IMR-90 (cell line): ENCODE data around the gene CD101. TPM values are rescaled to one million over a fixed set of nuclear protein-coding genes. Genes with fewer than 3 reads are reported as not detected.

Source experiments
- ATAC-seq: fragments of 200-7000 bp; cut with Tn5 transposase; 2 replicates; pipeline ENCODE4 v1.9.1; 2020; ENCODE audit warnings: low read depth, mild to moderate bottlenecking, moderate library complexity
- BruUV-seq: library from RNA; stranded (reverse); fragments of 400-500 nt; replicated peaks from 2 replicates; lab custom pipeline; 2021; lab: Mats Ljungman, UMichigan
- CTCF ChIA-PET: fragments of 300-600 bp; formaldehyde crosslinking; extraction: SDS; loops from one replicate; lab custom pipeline; 2021; ENCODE audit warnings: antibody characterized with exemption; lab: Yijun Ruan, JAX
- POLR2A ChIA-PET: fragments of 300-600 bp; sonication (Branson Sonifier 250); formaldehyde crosslinking; loops from one replicate; lab custom pipeline; 2022; ENCODE audit warnings: antibody characterized with exemption; ENCODE audit not compliant: unreplicated experiment; lab: Charles Lee
- DNase-seq: peaks from one replicate; pipeline ENCODE4 v3.0.0; 2013
- H2AFZ ChIP-seq: replicated peaks from 2 replicates; pipeline ENCODE3; 2013; ENCODE audit warnings: low read length, mild to moderate bottlenecking; ENCODE audit not compliant: poor library complexity
- H2AK5ac ChIP-seq: 2 replicates; pipeline ENCODE4 v1.6.1; 2013; ENCODE audit warnings: low read depth, low read length, inconsistent platforms
- H2AK9ac ChIP-seq: replicated peaks from 2 replicates; pipeline ENCODE3; 2013; ENCODE audit warnings: mild to moderate bottlenecking, low read depth, low read length, moderate library complexity; ENCODE audit not compliant: poor library complexity
- H2BK120ac ChIP-seq: 2 replicates; pipeline ENCODE4 v1.6.1; 2013; ENCODE audit warnings: low read depth, low read length, inconsistent platforms
- H2BK15ac ChIP-seq: 3 replicates; pipeline ENCODE4 v1.6.1; 2013; ENCODE audit warnings: low read depth, low read length, inconsistent platforms
- H2BK20ac ChIP-seq: 2 replicates; pipeline ENCODE4 v1.6.1; 2013; ENCODE audit warnings: low read depth, mild to moderate bottlenecking, inconsistent platforms, low read length, moderate library complexity
- H2BK5ac ChIP-seq: 2 replicates; pipeline ENCODE4 v1.6.1; 2013; ENCODE audit warnings: mild to moderate bottlenecking, low read depth, low read length, inconsistent platforms; ENCODE audit not compliant: poor library complexity, severe bottlenecking
- H3K14ac ChIP-seq: replicated peaks from 2 replicates; pipeline ENCODE4 v1.6.1; 2013; ENCODE audit warnings: low read depth, low read length, inconsistent platforms
- H3K18ac ChIP-seq: 2 replicates; pipeline ENCODE4 v1.6.1; 2013; ENCODE audit warnings: low read depth, low read length, control low read depth
- H3K23ac ChIP-seq: 2 replicates; pipeline ENCODE4 v1.6.1; 2013; ENCODE audit warnings: low read depth, low read length, inconsistent platforms
- H3K27ac ChIP-seq: 2 replicates; pipeline ENCODE4 v1.5.1; 2013; ENCODE audit warnings: mild to moderate bottlenecking, control low read depth, low read length; ENCODE audit not compliant: insufficient read depth
- H3K27me3 ChIP-seq: 2 replicates; pipeline ENCODE4 v1.6.1; 2013; ENCODE audit warnings: low read length; ENCODE audit not compliant: control insufficient read depth, insufficient read depth
- H3K36me3 ChIP-seq: 2 replicates; pipeline ENCODE4 v1.6.1; 2013; ENCODE audit warnings: low read length, mixed read lengths; ENCODE audit not compliant: control insufficient read depth, insufficient read depth
- H3K4ac ChIP-seq: 2 replicates; pipeline ENCODE4 v1.6.1; 2013; ENCODE audit warnings: low read depth, low read length, inconsistent platforms
- H3K4me1 ChIP-seq: 2 replicates; pipeline ENCODE4 v1.6.1; 2013; ENCODE audit warnings: low read length, mixed read lengths; ENCODE audit not compliant: control insufficient read depth, insufficient read depth
- H3K4me2 ChIP-seq: 2 replicates; pipeline ENCODE4 v1.6.1; 2013; ENCODE audit warnings: low read depth, mild to moderate bottlenecking, control low read depth, low read length, moderate library complexity
- H3K4me3 ChIP-seq: 2 replicates; pipeline ENCODE4 v1.5.1; 2013; ENCODE audit warnings: low read depth, mild to moderate bottlenecking, control low read depth, low read length, moderate library complexity; ENCODE audit not compliant: insufficient read depth
- H3K56ac ChIP-seq: 2 replicates; pipeline ENCODE4 v1.6.1; 2013; ENCODE audit warnings: low read length, inconsistent platforms; ENCODE audit not compliant: insufficient read depth; ENCODE audit errors: extremely low read depth
- H3K79me1 ChIP-seq, 2 experiments: 2 replicates each; pipeline ENCODE4 v1.6.1; 2013; ENCODE audit warnings: low read length in 2 of 2, inconsistent platforms in 1 of 2, low read depth in 1 of 2
- H3K9ac ChIP-seq: 2 replicates; pipeline ENCODE4 v1.6.1; 2013; ENCODE audit warnings: low read depth, low read length, control low read depth
- H3K9me1 ChIP-seq: 2 replicates; pipeline ENCODE4 v1.6.1; 2013; ENCODE audit warnings: low read length, inconsistent platforms; ENCODE audit not compliant: insufficient read depth
- H3K9me3 ChIP-seq: 2 replicates; pipeline ENCODE4 v1.6.1; 2013; ENCODE audit warnings: low read length; ENCODE audit not compliant: control insufficient read depth, insufficient read depth
- H4K20me1 ChIP-seq: 2 replicates; pipeline ENCODE4 v1.6.1; 2013; ENCODE audit warnings: low read length, inconsistent platforms; ENCODE audit not compliant: insufficient read depth
- H4K5ac ChIP-seq: 2 replicates; pipeline ENCODE4 v1.6.1; 2013; ENCODE audit warnings: mild to moderate bottlenecking, low read depth, low read length, control low read depth
- H4K8ac ChIP-seq, 2 experiments: 2 replicates each; pipeline ENCODE4 v1.6.1; 2013; ENCODE audit warnings: low read depth in 2 of 2, low read length in 2 of 2, control low read depth in 1 of 2, inconsistent platforms in 1 of 2
- H4K91ac ChIP-seq: 2 replicates; pipeline ENCODE4 v1.6.1; 2013; ENCODE audit warnings: low read depth, low read length, inconsistent platforms; ENCODE audit not compliant: insufficient read depth
- BHLHE40 ChIP-seq: fragments of 150-350 bp; IDR thresholded peaks from 2 replicates; pipeline ENCODE4 v1.6.1; 2016; ENCODE audit warnings: mild to moderate bottlenecking, low read depth, low read length
- CEBPB ChIP-seq: IDR thresholded peaks from 2 replicates; pipeline ENCODE4 v1.6.1; 2012; ENCODE audit warnings: low read depth, low read length, improper control_type of control experiment
- CHD1 ChIP-seq: IDR thresholded peaks from 2 replicates; pipeline ENCODE4 v1.6.1; 2012; ENCODE audit warnings: low read depth, low read length, improper control_type of control experiment
- FOS ChIP-seq: fragments of 150-350 bp; IDR thresholded peaks from 2 replicates; pipeline ENCODE4 v1.6.1; 2016; ENCODE audit warnings: low read depth, low read length
- MAFK ChIP-seq: IDR thresholded peaks from 2 replicates; pipeline ENCODE4 v1.6.1; 2012; ENCODE audit warnings: low read depth, low read length, improper control_type of control experiment
- MAZ ChIP-seq: IDR thresholded peaks from 2 replicates; pipeline ENCODE4 v1.6.1; 2012; ENCODE audit warnings: low read depth, mild to moderate bottlenecking, low read length, improper control_type of control experiment, moderate library complexity, borderline replicate concordance
- MXI1 ChIP-seq: IDR thresholded peaks from 2 replicates; pipeline ENCODE4 v1.6.1; 2012; ENCODE audit warnings: low read depth, mild to moderate bottlenecking, low read length, moderate library complexity, borderline replicate concordance
- NFE2L2 ChIP-seq: fragments of 150-350 bp; IDR thresholded peaks from 2 replicates; pipeline ENCODE4 v1.6.1; 2016; ENCODE audit warnings: low read depth, mild to moderate bottlenecking, low read length
- POLR2A ChIP-seq: IDR thresholded peaks from 2 replicates; pipeline ENCODE4 v1.6.1; 2012; ENCODE audit warnings: mild to moderate bottlenecking, low read depth, low read length
- RAD21 ChIP-seq: IDR thresholded peaks from 2 replicates; pipeline ENCODE4 v1.6.1; 2012; ENCODE audit warnings: low read length, improper control_type of control experiment
- RCOR1 ChIP-seq: IDR thresholded peaks from 2 replicates; pipeline ENCODE4 v1.6.1; 2012; ENCODE audit warnings: mild to moderate bottlenecking, low read length, improper control_type of control experiment; ENCODE audit not compliant: insufficient replicate concordance
- RFX5 ChIP-seq: IDR thresholded peaks from 2 replicates; pipeline ENCODE4 v1.8.0; 2012; ENCODE audit warnings: low read depth, mild to moderate bottlenecking, low read length, moderate library complexity
- SMC3 ChIP-seq: fragments of 150-350 bp; IDR thresholded peaks from 2 replicates; pipeline ENCODE4 v1.6.1; 2016; ENCODE audit warnings: low read depth, mild to moderate bottlenecking, antibody characterized with exemption, low read length, moderate library complexity
- USF2 ChIP-seq: fragments of 150-350 bp; IDR thresholded peaks from 2 replicates; pipeline ENCODE4 v1.6.1; 2017; ENCODE audit warnings: mild to moderate bottlenecking, antibody characterized with exemption, low read length, low read depth
- WGBS, 2 experiments: methylation state at CpG; one replicate each; pipeline versions ENCODE4 v1.1.5 to v1.1.7; 2013; ENCODE audit warnings: missing lambda C conversion rate in 2 of 2; ENCODE audit not compliant: insufficient read length in 1 of 2; ENCODE audit errors: extremely low coverage in 2 of 2; 5-methylcytosine and 5-hydroxymethylcytosine counted together
- dilution Hi-C: fragments of 300-500 bp; cut with HindIII; formaldehyde crosslinking; loops from one replicate; pipeline ENCODE4 v1.14.3; 2018; ENCODE audit warnings: low sequenced_read_pairs; ENCODE audit not compliant: unreplicated experiment
- in situ Hi-C: fragments of 300-500 bp; cut with MboI; formaldehyde crosslinking; loops from 3 replicates; pipeline ENCODE4 v1.14.3; 2019; ENCODE audit warnings: low sequenced_read_pairs, inconsistent platforms, mixed read lengths
- intact Hi-C: fragments of 100-400 bp; cut with micrococcal nuclease; formaldehyde crosslinking; loops from 2 replicates; pipeline ENCODE4 v1.10.0; 2022
- polyA plus RNA-seq, 3 experiments: library from polyadenylated mRNA; depleted of rRNA; stranded (reverse); fragments of >200 nt; gene quantifications; 2 replicates each; pipeline ENCODE4 v1.2.3, GENCODE V29; 2012; ENCODE audit warnings: low replicate concordance in 1 of 3
- total RNA-seq: library from RNA; depleted of rRNA; stranded (reverse); fragments of >200 nt; gene quantifications from 2 replicates; pipeline ENCODE4 v1.2.3, GENCODE V29; 2012
- TF ChIP-seq, protein P1 (sequence below): conservative IDR thresholded peaks from 2 replicates; pipeline ENCODE4 v1.5.1; 2012; ENCODE audit warnings: mild to moderate bottlenecking, low read depth, low read length, improper control_type of control experiment
- TF ChIP-seq, protein P2 (sequence below): fragments of 150-350 bp; IDR thresholded peaks from 2 replicates; pipeline ENCODE4 v1.6.1; 2016; ENCODE audit warnings: low read depth, mild to moderate bottlenecking, low read length, moderate library complexity, borderline replicate concordance

CD101 gene
- total and polyA plus RNA-seq, 2 of the 4 experiments (the other 2 are of a cell fraction) = not detected

DNA sequence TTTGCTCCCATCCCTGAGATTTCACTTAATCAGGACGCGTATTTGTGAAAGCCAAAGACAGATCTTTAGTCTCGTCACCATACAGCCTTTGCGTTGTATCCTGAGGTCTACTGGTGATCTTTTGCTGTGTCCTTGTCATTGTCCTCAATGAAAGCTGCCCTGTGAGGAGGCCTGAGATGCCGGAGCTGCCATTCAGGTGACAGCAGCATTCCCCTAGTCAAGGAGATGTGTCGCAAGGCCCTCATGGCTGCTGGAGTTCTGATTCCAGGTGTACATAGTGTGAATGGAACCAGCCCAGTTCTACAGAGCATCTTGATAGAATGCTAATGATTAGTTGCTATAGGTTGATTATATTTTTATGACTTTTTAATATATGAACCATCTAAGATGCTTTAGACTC, 82.7 kb downstream of the CD101 start:
- Histone ChIP-seq H2AK9ac (no peak overlapping the region), H2BK15ac (no peak overlapping the region), H3K9ac (no peak overlapping the region), H3K14ac (no peak overlapping the region), H3K18ac (no peak overlapping the region), H3K23ac (no peak overlapping the region), H2BK5ac (no peak overlapping the region), H3K4me2 (no peak overlapping the region), H3K4me1 (no peaks in the 10 kb centered on the region), H2AK5ac (no peak overlapping the region), H3K9me1 (0 out of 2 replicates have a peak, but pooled peaks cover 3% of the 10 kb centered on the region), H4K8ac (no peak overlapping the region), H2BK120ac (no peak overlapping the region), H2AFZ (no peak overlapping the region), H3K4me3 (no peak overlapping the region), H2BK20ac (no peak overlapping the region), H3K27ac (no peak overlapping the region), H4K5ac (no peak overlapping the region), H3K79me1 (no peaks in the 10 kb centered on the region), H3K27me3 (no peaks in the 10 kb centered on the region), H3K56ac (no peak overlapping the region), H4K91ac (no peak overlapping the region), H4K20me1 (no peaks in the 10 kb centered on the region), H3K36me3 (peaks cover 9% of the 10 kb centered on the region), H3K4ac (no peak overlapping the region), H3K9me3 (no peaks in the 10 kb centered on the region)
- TF ChIP-seq CHD1 (no peak), MXI1 (no peak), RCOR1 (no peak), RAD21 (no peak), MAFK (no peak), CEBPB (no peak), FOS (no peak), POLR2A (no peak), USF2 (no peak), MAZ (no peak), SMC3 (no peak), BHLHE40 (no peak), NFE2L2 (no peak), RFX5 (no peak)
- TF ChIP-seq, protein P1, sequence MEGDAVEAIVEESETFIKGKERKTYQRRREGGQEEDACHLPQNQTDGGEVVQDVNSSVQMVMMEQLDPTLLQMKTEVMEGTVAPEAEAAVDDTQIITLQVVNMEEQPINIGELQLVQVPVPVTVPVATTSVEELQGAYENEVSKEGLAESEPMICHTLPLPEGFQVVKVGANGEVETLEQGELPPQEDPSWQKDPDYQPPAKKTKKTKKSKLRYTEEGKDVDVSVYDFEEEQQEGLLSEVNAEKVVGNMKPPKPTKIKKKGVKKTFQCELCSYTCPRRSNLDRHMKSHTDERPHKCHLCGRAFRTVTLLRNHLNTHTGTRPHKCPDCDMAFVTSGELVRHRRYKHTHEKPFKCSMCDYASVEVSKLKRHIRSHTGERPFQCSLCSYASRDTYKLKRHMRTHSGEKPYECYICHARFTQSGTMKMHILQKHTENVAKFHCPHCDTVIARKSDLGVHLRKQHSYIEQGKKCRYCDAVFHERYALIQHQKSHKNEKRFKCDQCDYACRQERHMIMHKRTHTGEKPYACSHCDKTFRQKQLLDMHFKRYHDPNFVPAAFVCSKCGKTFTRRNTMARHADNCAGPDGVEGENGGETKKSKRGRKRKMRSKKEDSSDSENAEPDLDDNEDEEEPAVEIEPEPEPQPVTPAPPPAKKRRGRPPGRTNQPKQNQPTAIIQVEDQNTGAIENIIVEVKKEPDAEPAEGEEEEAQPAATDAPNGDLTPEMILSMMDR = no peak
- TF ChIP-seq, protein P2, sequence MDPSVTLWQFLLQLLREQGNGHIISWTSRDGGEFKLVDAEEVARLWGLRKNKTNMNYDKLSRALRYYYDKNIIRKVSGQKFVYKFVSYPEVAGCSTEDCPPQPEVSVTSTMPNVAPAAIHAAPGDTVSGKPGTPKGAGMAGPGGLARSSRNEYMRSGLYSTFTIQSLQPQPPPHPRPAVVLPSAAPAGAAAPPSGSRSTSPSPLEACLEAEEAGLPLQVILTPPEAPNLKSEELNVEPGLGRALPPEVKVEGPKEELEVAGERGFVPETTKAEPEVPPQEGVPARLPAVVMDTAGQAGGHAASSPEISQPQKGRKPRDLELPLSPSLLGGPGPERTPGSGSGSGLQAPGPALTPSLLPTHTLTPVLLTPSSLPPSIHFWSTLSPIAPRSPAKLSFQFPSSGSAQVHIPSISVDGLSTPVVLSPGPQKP = no peak
- CTCF ChIA-PET = no interaction called here
- POLR2A ChIA-PET = no interaction called here
- intact Hi-C loops = no loop called here
- WGBS, 2 experiments = 69% methylated on average over 4 of the region's 6 CpGs; no CpG with 5 or more reads in 1 of the 2 experiments
- dilution Hi-C loops = no loop called here
- ATAC-seq (no peak), DNase-seq (no peak)
- in situ Hi-C loops = no loop called here
- BruUV-seq = no TSS peak
